Measurements from ENCODE around the gene CEMIP. TPM values are rescaled to one million over a fixed set of nuclear protein-coding genes. Genes with fewer than 3 reads are reported as not detected.
A peak's percentile ranks its signal among the peaks of the same experiment; 100 is the strongest.

Gene CEMIP
- total RNA-seq, 1 donor from 2014 or later = 0.77 TPM

GRCh38 chr15:80840182-80841130 lies 61.3 kb downstream of the CEMIP start:
- H3K9me3 Mint-ChIP-seq (ENCODE audit: low read depth) = no peaks in the 10 kb centered on the region
- peaks cover 11% of the 10 kb centered on the region for H3K27me3 Mint-ChIP-seq
- TF ChIP-seq CTCF (IDR thresholded peaks at IDR 0.05; ENCODE audit: unreplicated experiment) = no peak
- H3K36me3 Mint-ChIP-seq (ENCODE audit: insufficient read depth) = no peaks in the 10 kb centered on the region
- H3K27ac Mint-ChIP-seq = peak overlapping the region; percentile 84
- no peak overlapping the region for H3K4me3 Mint-ChIP-seq (ENCODE audit: low read depth)
- DNase-seq (ENCODE audit: low spot score, unreplicated experiment) = no peak
- H3K4me1 Mint-ChIP-seq (ENCODE audit: low read depth) = peaks cover 11% of the 10 kb centered on the region

- Mint-ChIP-seq H3K9me3 (ENCODE audit: low read depth) (no peaks in the 10 kb centered on the region), H3K27me3 (peaks cover 15% of the 10 kb centered on the region), H3K27ac (no peak overlapping the region), H3K4me1 (ENCODE audit: low read depth) (peaks cover 11% of the 10 kb centered on the region), H3K36me3 (ENCODE audit: insufficient read depth) (no peaks in the 10 kb centered on the region), H3K4me3 (ENCODE audit: low read depth) (no peak overlapping the region)
- no peak for DNase-seq (ENCODE audit: low spot score, unreplicated experiment)
- no peak for TF ChIP-seq CTCF (IDR thresholded peaks at IDR 0.05; ENCODE audit: unreplicated experiment)
These were observed 62.4 kb downstream of the CEMIP start for GRCh38 chr15:80841541-80841940.

GRCh38 chr15:80844011-80844732 lies 65.0 kb downstream of the CEMIP start:
- no peak overlapping the region for H3K4me3 Mint-ChIP-seq (ENCODE audit: low read depth)
- no peak for DNase-seq (ENCODE audit: low spot score, unreplicated experiment)
- H3K9me3 Mint-ChIP-seq (ENCODE audit: low read depth) = no peaks in the 10 kb centered on the region
- no peak overlapping the region for H3K27ac Mint-ChIP-seq
- TF ChIP-seq CTCF (IDR thresholded peaks at IDR 0.05; ENCODE audit: unreplicated experiment) = no peak
- peaks cover 4% of the 10 kb centered on the region for H3K27me3 Mint-ChIP-seq
- H3K36me3 Mint-ChIP-seq (ENCODE audit: insufficient read depth) = no peaks in the 10 kb centered on the region
- H3K4me1 Mint-ChIP-seq (ENCODE audit: low read depth) = peaks cover 8% of the 10 kb centered on the region

GRCh38 chr15:80846031-80846815 lies 67.1 kb downstream of the CEMIP start:
- no peak for DNase-seq (ENCODE audit: low spot score, unreplicated experiment)
- H3K27ac Mint-ChIP-seq = no peak overlapping the region

More at GRCh38 chr15:80846031-80846815, 67.1 kb downstream of the CEMIP start:
- no peak overlapping the region for H3K4me3 Mint-ChIP-seq (ENCODE audit: low read depth)
- no peaks in the 10 kb centered on the region for H3K9me3 Mint-ChIP-seq (ENCODE audit: low read depth)
- no peaks in the 10 kb centered on the region for H3K36me3 Mint-ChIP-seq (ENCODE audit: insufficient read depth)
- H3K27me3 Mint-ChIP-seq = peaks cover 7% of the 10 kb centered on the region
- H3K4me1 Mint-ChIP-seq (ENCODE audit: low read depth) = peaks cover 3% of the 10 kb centered on the region
- TF ChIP-seq CTCF (IDR thresholded peaks at IDR 0.05; ENCODE audit: unreplicated experiment) = no peak

Data from progenitor cell of endocrine pancreas (in vitro differentiated cells).